NCI-H226 (cell line): ENCODE measurements around the gene CRMP1.

ENCODE experiments used
- DNase-seq: peaks from one replicate; pipeline ENCODE4 v3.0.0-alpha.2; 2015

CRMP1 gene

GRCh38 chr4:5893004-5893580 is at the start of gene CRMP1:
Gene CRMP1, minus strand, starts transcription at chr4:5893086. Its CDS starts 117 bp downstream, at chr4:5892969.
- no peak for DNase-seq

- no peak for DNase-seq
Measured at GRCh38 chr4:5941601-5942000, 48.7 kb upstream of the CRMP1 start.

GRCh38 chr4:5940470-5941203 is 47.8 kb upstream of the CRMP1 start:
- DNase-seq: peak; percentile 60

GRCh38 chr4:5933996-5934831 is 41.3 kb upstream of the CRMP1 start:
- DNase-seq: no peak

- no peak for DNase-seq
Measured at GRCh38 chr4:5933116-5933515, 40.2 kb upstream of the CRMP1 start.

GRCh38 chr4:5932035-5932568 is 39.2 kb upstream of the CRMP1 start:
- no peak for DNase-seq

GRCh38 chr4:5931526-5931925 is 38.6 kb upstream of the CRMP1 start:
- DNase-seq: no peak

GRCh38 chr4:5930876-5931275 is 38.0 kb upstream of the CRMP1 start:
- no peak for DNase-seq

GRCh38 chr4:5930456-5930855 is 37.6 kb upstream of the CRMP1 start:
- no peak for DNase-seq

GRCh38 chr4:5928844-5929420 is 36.0 kb upstream of the CRMP1 start:
- no peak for DNase-seq

GRCh38 chr4:5928274-5928673 is 35.4 kb upstream of the CRMP1 start:
- DNase-seq: no peak

- no peak for DNase-seq
Measured at GRCh38 chr4:5927747-5928146, 34.9 kb upstream of the CRMP1 start.

- no peak for DNase-seq
Measured at GRCh38 chr4:5927116-5927515, 34.2 kb upstream of the CRMP1 start.

GRCh38 chr4:5926598-5926997 is 33.7 kb upstream of the CRMP1 start:
- DNase-seq: no peak

GRCh38 chr4:5925419-5926200 is 32.7 kb upstream of the CRMP1 start:
- DNase-seq: no peak

GRCh38 chr4:5924461-5925125 is 31.7 kb upstream of the CRMP1 start:
- no peak for DNase-seq

GRCh38 chr4:5923376-5923775 is 30.5 kb upstream of the CRMP1 start:
- no peak for DNase-seq

GRCh38 chr4:5922556-5922955 is 29.7 kb upstream of the CRMP1 start:
- DNase-seq: no peak

GRCh38 chr4:5921981-5922380 is 29.1 kb upstream of the CRMP1 start:
- DNase-seq: no peak

GRCh38 chr4:5921101-5921980 is 28.5 kb upstream of the CRMP1 start:
- no peak for DNase-seq

- DNase-seq: no peak
Measured at GRCh38 chr4:5919571-5919970, 26.7 kb upstream of the CRMP1 start.
